Stomach (tissue), 9 donors: Measurements from ENCODE around the gene RERE. TPM values are rescaled to one million over a fixed set of nuclear protein-coding genes. Genes with fewer than 3 reads are reported as not detected.

Source experiments
- DNase-seq, 2 donors: peaks; one replicate each; pipeline versions ENCODE4 v3.0.0 to v3.0.0-alpha.2; 2013 to 2019
- H3K27ac ChIP-seq, 5 donors: fragments of 200-600 bp in 4 of 5; sonication (generic) in 4 of 5; one replicate each; pipeline ENCODE4 v1.5.1; 2013 to 2019; ENCODE audit warnings: mild to moderate bottlenecking in 1 of 5, moderate library complexity in 1 of 5
- H3K27me3 ChIP-seq, 3 donors: fragments of 200-600 bp; sonication (generic); one replicate each; pipeline ENCODE4 v1.5.1; 2017 to 2019; ENCODE audit warnings: mixed run types in 1 of 3
- H3K36me3 ChIP-seq, 4 donors: fragments of 200-600 bp; sonication (generic); 1 replicate in 3 of 4; 2 replicates in 1 of 4; pipeline ENCODE4 v1.5.1; 2016 to 2019
- H3K4me1 ChIP-seq, 4 donors: fragments of 200-600 bp; sonication (generic); one replicate each; pipeline ENCODE4 v1.5.1; 2016 to 2019
- H3K4me3 ChIP-seq, 4 donors: fragments of 200-600 bp; sonication (generic) in 3 of 4; one replicate each; pipeline ENCODE4 v1.5.1; 2016 to 2019; ENCODE audit warnings: mild to moderate bottlenecking in 1 of 4
- H3K9me3 ChIP-seq, 4 donors: fragments of 200-600 bp; sonication (generic); one replicate each; pipeline ENCODE4 v1.5.1; 2016 to 2019
- EP300 ChIP-seq: sonication (generic); formaldehyde crosslinking; IDR thresholded peaks from one replicate; pipeline ENCODE4 v1.6.1; 2017; ENCODE audit warnings: antibody characterized with exemption
- POLR2A ChIP-seq, 4 donors: fragments of 450-650 bp; IDR thresholded peaks; one replicate each; pipeline ENCODE4 v1.6.1; 2016; ENCODE audit warnings: antibody characterized with exemption in 4 of 4, control low read depth in 2 of 4, mild to moderate bottlenecking in 1 of 4, moderate library complexity in 1 of 4
- POLR2AphosphoS5 ChIP-seq, 3 donors: sonication (generic); formaldehyde crosslinking; IDR thresholded peaks; one replicate each; pipeline ENCODE4 v1.6.1; 2016; ENCODE audit warnings: antibody characterized with exemption in 3 of 3
- WGBS, 5 donors: extraction: QIAGEN DNeasy Blood & Tissue Kit in 3 of 5; methylation state at CpG; one replicate each; pipeline versions ENCODE4 v1.1.5 to v1.1.7; 2013 to 2018; 5-methylcytosine and 5-hydroxymethylcytosine counted together
- intact Hi-C: fragments of 100-400 bp; cut with DNase I; formaldehyde crosslinking; loops from one replicate; pipeline ENCODE4 v1.15.1; 2023; ENCODE audit warnings: low total_unique reads
- polyA plus RNA-seq, 3 donors: library from polyadenylated mRNA; stranded (reverse); fragments of 200-250 nt; gene quantifications; one replicate each; pipeline ENCODE4 v1.2.3, GENCODE V29; 2013
- total RNA-seq, 5 donors: library from RNA; depleted of rRNA; stranded (reverse); fragments of >200 nt; gene quantifications; one replicate each; pipeline versions ENCODE4 v1.1.0 to v1.2.3, GENCODE V29; 2014 to 2016
- TF ChIP-seq, protein P1 (sequence below), 7 experiments: fragments of 450-650 bp in 4 of 7; fragments of 200-600 bp in 3 of 7; sonication (generic) in 3 of 7; IDR thresholded peaks; one replicate each; pipeline ENCODE4 v1.5.1; 2016 to 2019; ENCODE audit warnings: antibody characterized with exemption in 7 of 7, control low read depth in 2 of 7, mild to moderate bottlenecking in 1 of 7
- donor health status: healthy with polysubstance abuse.
- donor health status: Bipolar disorder and iron deficiency.
- donor health status: healthy.

Gene RERE
- total and polyA plus RNA-seq, 8 donors = 15.6 to 198 (median 79.3) TPM

DNA sequence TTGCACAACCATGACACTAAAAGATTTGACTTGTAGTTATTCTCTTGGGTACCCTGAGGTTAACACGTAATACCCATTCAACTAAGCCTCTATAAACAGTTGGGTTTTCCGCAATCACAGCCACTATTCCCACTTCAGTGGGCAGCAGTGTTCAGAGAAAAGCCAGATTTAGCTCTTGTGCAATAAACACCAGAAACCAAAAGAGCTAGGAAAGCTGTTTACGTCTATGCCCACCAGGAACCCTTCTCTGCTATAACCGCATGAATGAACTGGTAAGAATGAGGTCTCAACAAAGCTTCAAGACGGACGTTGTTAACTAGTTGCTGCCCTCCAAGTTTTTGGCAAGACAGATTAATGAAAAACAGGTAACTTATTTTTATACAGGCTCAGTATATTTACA, 398.3 kb downstream of the RERE start:
- H3K4me1 ChIP-seq = peaks cover 62 to 82% (median 71%) of the 10 kb centered on the region in 4 donors
- TF ChIP-seq POLR2AphosphoS5 (IDR thresholded peaks at IDR 0.05) = peak in 2 of 3 donors; percentile 21 to 63
- no peak for TF ChIP-seq EP300
- 37 to 47% (median 42%) methylated on average over 6 of the region's 6 CpGs for WGBS, 5 donors
- H3K9me3 ChIP-seq = no peaks in the 10 kb centered on the region
- intact Hi-C loops = no loop called here
- peaks cover 6 to 40% (median 34%) of the 10 kb centered on the region in 4 donors for H3K36me3 ChIP-seq
- no peak for DNase-seq
- H3K27me3 ChIP-seq = no peaks in the 10 kb centered on the region
- peak overlapping the region; percentile 7 to 93 (median 77) for H3K4me3 ChIP-seq
- peak overlapping the region in 4 of 5 donors; percentile 63 to 99 (median 99) for H3K27ac ChIP-seq

GRCh38 chr1:8418301-8418700, 399.1 kb downstream of the RERE start:
- Histone ChIP-seq H3K9me3 (no peaks in the 10 kb centered on the region), H3K36me3 (peaks cover 6 to 49% (median 42%) of the 10 kb centered on the region in 4 donors), H3K4me1 (peaks cover 64 to 89% (median 78%) of the 10 kb centered on the region in 4 donors), H3K4me3 (peak overlapping the region in 1 of 4 donors; percentile 1), H3K27me3 (no peaks in the 10 kb centered on the region), H3K27ac (peak overlapping the region in 3 of 5 donors; percentile 99)
- no peak for DNase-seq
- intact Hi-C loops = no loop called here
- 73 to 88% (median 86%) methylated on average over 4 of the region's 4 CpGs for WGBS, 5 donors
- TF ChIP-seq POLR2A (IDR thresholded peaks at IDR 0.05) (no peak), EP300 (no peak), POLR2AphosphoS5 (IDR thresholded peaks at IDR 0.05) (no peak)
- TF ChIP-seq, protein P1, sequence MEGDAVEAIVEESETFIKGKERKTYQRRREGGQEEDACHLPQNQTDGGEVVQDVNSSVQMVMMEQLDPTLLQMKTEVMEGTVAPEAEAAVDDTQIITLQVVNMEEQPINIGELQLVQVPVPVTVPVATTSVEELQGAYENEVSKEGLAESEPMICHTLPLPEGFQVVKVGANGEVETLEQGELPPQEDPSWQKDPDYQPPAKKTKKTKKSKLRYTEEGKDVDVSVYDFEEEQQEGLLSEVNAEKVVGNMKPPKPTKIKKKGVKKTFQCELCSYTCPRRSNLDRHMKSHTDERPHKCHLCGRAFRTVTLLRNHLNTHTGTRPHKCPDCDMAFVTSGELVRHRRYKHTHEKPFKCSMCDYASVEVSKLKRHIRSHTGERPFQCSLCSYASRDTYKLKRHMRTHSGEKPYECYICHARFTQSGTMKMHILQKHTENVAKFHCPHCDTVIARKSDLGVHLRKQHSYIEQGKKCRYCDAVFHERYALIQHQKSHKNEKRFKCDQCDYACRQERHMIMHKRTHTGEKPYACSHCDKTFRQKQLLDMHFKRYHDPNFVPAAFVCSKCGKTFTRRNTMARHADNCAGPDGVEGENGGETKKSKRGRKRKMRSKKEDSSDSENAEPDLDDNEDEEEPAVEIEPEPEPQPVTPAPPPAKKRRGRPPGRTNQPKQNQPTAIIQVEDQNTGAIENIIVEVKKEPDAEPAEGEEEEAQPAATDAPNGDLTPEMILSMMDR (IDR thresholded peaks at IDR 0.05) = no peak

GRCh38 chr1:8417625-8418024, 399.8 kb downstream of the RERE start:
- 62 to 78% (median 76%) methylated on average over 5 of the region's 5 CpGs for WGBS, 5 donors
- H3K27ac ChIP-seq = peak overlapping the region; percentile 7 to 99 (median 99)
- TF ChIP-seq POLR2AphosphoS5 (IDR thresholded peaks at IDR 0.05) = no peak
- no peak for TF ChIP-seq POLR2A (IDR thresholded peaks at IDR 0.05)
- TF ChIP-seq, protein P1 (IDR thresholded peaks at IDR 0.05) = no peak
- no peak for TF ChIP-seq EP300
- peak overlapping the region in 1 of 4 donors; percentile 1 for H3K4me3 ChIP-seq
- peaks cover 69 to 96% (median 84%) of the 10 kb centered on the region in 4 donors for H3K4me1 ChIP-seq
- H3K9me3 ChIP-seq = no peaks in the 10 kb centered on the region
- no peak for DNase-seq
- no peaks in the 10 kb centered on the region for H3K27me3 ChIP-seq
- intact Hi-C loops = no loop called here
- H3K36me3 ChIP-seq = peaks cover 6 to 50% (median 44%) of the 10 kb centered on the region in 4 donors

DNA sequence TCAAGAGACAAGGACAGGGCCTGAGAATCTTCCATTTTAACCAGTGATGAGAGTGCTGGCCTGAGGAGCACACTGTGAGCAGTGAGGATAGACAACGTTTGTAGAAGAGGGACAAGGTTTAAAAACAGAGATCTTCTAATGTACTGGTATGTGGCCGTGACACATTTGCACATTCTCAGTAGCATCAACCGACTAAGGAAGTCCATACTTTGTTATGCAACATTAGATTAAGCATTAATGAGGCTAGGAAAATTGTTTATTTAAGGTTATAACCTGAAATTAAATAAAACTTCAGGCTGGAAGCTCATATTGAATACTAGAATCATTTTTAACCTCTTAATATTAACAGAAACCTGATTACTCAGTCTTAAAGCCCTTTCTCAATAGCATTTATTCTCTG, 400.6 kb downstream of the RERE start:
- Histone ChIP-seq H3K27ac (peak overlapping the region in 4 of 5 donors; percentile 7 to 99 (median 99)), H3K4me1 (peaks cover 77 to 100% (median 92%) of the 10 kb centered on the region in 4 donors), H3K27me3 (no peaks in the 10 kb centered on the region), H3K4me3 (no peak overlapping the region), H3K36me3 (peaks cover 6 to 50% (median 44%) of the 10 kb centered on the region in 4 donors), H3K9me3 (no peaks in the 10 kb centered on the region)
- 20 to 29% (median 24%) methylated on average over 3 of the region's 3 CpGs for WGBS, 5 donors
- TF ChIP-seq POLR2AphosphoS5 (IDR thresholded peaks at IDR 0.05) = no peak
- intact Hi-C loops = no loop called here
- no peak for DNase-seq

- DNase-seq = peak in 1 of 2 donors; percentile 69
- Histone ChIP-seq H3K4me3 (peak overlapping the region in 1 of 4 donors; percentile 5), H3K9me3 (no peaks in the 10 kb centered on the region), H3K36me3 (peaks cover 6 to 50% (median 44%) of the 10 kb centered on the region in 4 donors), H3K27ac (peak overlapping the region; percentile 24 to 99 (median 58)), H3K27me3 (no peaks in the 10 kb centered on the region), H3K4me1 (peaks cover 82 to 100% (median 94%) of the 10 kb centered on the region in 4 donors)
- whole genome bisulfite sequencing, 5 donors = 23 to 46% (median 31%) methylated on average over 7 of the region's 7 CpGs
- TF ChIP-seq POLR2A (IDR thresholded peaks at IDR 0.05) = no peak
- TF ChIP-seq EP300 = no peak
- no peak for TF ChIP-seq POLR2AphosphoS5 (IDR thresholded peaks at IDR 0.05)
- TF ChIP-seq, protein P1 (IDR thresholded peaks at IDR 0.05) = no peak
- intact Hi-C loops = no loop called here
Measured at GRCh38 chr1:8415526-8416278, 401.7 kb downstream of the RERE start.
